NCI-H146 treated with DMSO at 0.1 percent for 48 hours (cell line): Measurements from ENCODE around the gene DEF6.
"Not testable (repeated sequence)": the region's sequence is repeated elsewhere in the genome, so short reads cannot be mapped to it uniquely, and the experiment has no call there.

Source experiments
- DNase-seq: peaks from one replicate; lab custom pipeline; 2025; ENCODE audit not compliant: unreplicated experiment; lab: John Stamatoyannopoulos, UW

DEF6 gene

GRCh38 chr6:35278708-35279107, 18.9 kb upstream of the DEF6 start:
- no peak for DNase-seq

DNA sequence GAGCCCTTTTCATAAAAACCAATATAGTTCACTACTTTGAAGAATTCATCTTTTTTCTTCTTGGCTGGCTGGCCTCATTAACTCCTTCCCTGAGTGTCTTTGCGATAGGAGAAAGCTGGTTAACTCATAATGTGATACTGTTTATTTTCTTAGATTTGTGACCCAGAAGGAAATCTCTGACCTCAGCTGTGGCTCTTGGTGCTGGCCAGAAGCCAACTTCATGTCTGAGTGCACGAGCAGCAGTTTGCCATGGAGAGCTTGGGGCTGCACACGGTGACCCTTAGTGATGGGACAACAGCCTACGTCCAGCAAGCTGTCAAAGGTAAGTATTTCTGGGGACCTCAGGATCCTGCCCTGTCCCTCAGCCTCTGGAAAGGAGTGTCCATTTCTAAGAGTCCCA, 16.7 kb upstream of the DEF6 start:
- no peak for DNase-seq

DNA sequence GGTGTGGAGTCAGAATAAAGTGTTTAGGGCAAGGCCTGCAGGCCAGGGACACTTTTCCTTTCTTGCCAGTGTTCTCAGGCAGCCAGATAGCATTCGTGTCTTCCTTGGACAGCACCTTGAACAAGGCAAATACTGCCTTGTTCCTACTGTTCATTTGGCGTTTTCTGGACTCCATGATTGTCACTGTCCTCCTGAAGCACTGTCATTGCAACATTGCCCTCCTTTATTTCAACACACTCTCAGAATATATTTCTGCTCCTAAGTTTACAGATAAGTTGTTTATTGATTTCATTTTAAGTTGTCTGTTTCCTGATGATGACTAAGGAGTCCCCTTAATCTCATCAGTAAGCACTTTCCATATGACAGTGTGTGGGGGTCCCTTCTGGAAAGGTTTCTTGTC, 15.1 kb upstream of the DEF6 start:
- DNase-seq: no peak

DNA sequence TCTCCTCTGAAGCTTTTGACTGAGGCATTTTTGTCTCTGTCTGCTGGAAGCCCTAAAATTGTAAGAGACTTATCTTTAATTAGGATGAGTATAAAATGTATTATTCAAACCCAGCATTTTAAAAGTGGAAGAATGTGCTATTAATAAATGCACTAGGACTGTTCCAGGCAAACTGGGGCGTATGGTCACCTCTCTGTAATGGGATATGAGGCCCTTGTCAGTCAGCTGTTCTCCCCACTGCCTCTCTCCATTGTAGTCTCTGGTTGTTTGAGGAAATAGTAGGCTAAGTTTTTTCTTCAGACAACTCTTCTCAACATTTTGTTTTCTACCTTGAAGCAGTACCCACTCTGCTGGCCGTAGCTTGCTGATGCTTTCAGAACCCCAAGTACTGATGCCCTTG, 14.3 kb upstream of the DEF6 start:
- DNase-seq: no peak

GRCh38 chr6:35287671-35288396, 9.8 kb upstream of the DEF6 start:
- no peak for DNase-seq

- DNase-seq: no peak
Observed at GRCh38 chr6:35288834-35289233, 8.8 kb upstream of the DEF6 start.

DNA sequence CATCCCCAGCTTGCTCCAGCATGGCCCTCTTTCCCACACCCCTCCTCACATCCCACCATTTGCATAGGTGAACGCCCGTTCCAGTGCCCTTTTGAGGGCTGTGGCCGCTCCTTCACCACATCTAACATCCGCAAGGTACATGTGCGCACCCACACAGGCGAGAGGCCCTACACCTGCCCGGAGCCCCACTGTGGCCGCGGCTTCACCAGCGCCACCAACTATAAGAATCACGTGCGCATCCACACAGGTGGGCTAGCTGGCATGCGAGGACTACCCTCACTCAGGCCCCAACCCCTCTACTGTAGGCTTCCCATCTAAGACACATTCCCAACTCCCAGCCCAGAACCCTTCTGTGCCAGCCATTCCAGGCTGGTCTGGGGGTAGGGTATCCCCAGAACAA, 6.1 kb upstream of the DEF6 start:
- DNase-seq: no peak

DNA sequence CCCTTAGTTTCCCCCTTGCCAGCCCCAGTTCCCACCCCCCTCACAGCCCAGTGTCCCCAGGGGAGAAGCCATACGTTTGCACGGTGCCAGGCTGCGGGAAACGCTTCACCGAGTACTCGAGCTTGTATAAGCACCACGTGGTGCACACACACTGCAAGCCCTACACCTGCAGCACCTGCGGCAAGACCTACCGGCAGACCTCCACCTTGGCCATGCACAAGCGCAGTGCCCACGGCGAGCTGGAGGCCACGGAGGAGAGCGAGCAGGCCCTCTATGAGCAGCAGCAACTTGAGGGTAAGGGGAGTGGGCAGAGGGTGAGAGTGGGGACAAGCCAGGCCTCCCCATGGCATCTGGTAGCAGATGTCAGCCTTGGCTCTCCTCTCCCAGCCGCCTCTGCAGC, 5.1 kb upstream of the DEF6 start:
- DNase-seq: no peak

- DNase-seq: no peak
Observed at GRCh38 chr6:35293681-35294080, 3.9 kb upstream of the DEF6 start.

DNA sequence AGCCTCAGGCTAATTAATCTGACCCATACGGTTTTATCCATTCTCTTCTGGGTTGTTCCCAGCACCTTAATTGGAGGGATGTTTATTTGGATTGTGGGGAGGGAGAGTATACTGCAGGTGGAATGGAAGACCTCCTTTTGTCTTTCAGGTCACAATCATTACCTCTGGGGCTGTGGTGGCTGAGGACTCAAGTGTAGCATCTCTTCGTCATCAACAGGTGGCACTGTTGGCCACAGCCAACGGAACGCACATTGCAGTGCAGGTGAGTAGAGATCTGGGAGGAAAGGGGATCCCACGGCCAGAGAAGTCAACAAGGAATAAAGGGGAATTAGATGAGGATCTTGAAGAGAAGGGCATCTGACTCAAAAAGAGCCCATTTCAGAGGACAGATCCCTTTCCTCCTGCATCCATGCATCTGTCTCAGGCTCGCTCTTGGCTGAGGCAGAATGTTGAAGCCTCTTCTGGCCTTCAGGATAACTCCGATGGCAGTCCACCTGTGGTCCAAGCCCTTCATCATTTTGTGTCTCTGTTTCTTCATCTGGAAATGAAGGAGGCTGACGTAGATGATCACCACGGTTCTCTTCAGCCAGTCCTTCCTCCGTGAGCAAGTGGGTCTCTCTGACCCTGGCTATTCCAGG, 3.2 kb upstream of the DEF6 start:
- DNase-seq: peak; percentile 81

DNA sequence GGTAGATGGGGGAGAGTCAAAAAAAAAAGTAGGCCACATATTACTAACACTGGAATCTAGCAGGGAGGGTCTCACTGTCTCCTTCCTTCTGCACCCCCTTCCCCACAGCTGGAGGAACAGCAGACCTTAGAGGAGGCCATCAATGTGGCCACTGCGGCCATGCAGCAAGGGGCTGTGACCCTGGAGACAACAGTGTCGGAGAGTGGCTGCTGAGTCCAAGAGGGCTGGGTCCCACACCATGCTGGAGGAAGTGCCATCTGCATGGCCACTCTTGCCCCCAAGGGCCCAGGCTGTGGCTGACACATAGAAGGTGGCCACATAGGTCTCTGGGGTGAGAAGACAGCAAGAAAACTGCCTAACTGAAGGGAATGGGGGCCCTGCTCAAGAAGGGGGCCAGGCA, 2.6 kb upstream of the DEF6 start:
- DNase-seq: no peak

GRCh38 chr6:35295521-35296315, 1.9 kb upstream of the DEF6 start:
- no peak for DNase-seq

DNA sequence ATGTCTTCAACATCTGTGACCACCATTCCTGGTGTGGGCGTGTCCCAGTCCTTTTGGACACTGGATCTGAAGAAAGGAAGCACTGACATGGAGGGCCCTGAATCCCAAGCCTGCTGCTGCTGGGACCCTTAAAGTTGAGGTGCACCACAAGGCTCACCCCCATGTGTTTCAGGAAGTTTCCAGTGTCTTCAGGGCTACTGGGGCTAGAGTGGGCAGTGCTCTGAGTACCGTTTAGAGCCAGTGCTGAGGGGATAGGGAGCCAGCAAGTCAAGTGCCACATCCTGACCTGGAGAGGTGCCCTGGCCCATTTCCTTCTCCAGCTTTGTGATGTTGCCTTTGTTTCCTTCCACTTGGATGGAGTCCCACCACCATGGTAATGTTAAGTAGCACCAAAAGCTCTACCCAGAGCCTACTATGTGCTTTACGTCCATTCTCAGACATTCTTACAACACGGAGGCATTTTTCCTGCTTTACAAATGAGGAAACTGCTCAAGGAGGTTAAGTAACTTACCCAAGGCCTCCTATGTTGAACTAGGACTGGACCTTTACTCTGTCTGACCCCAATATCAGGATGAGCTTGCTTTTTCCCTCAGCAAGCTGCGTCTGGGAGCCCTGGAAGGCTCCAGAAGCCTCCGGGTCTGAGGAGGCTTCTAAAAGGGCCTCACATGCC, 552 bp upstream of the DEF6 start:
- DNase-seq: no peak

DNA sequence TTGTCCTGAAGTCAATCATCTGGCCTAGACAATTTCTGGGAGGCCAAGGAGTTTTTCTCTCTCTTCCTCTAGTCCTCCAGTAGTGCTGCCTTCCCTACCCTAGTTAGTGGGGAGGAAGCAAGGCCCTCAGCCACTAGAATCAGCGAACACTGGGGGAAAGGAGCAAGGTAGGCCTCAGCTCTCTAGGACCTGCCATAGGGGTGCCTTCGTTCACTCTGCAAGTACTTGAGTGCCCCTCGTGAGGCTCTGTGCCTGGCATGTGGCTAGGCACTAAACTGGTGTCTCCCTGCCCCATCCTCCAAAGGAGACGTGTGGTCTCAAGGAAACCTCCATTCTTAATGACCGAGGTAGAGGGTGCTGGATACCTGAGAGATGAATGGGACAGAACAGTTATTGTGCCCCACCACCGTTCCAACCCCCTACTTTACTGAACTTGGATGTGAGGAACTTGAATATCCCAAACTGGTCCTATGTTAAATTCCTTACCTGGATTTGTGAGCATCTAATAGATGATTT, 1.1 kb downstream of the DEF6 start:
- DNase-seq: no peak

- DNase-seq: no peak
Observed at GRCh38 chr6:35299674-35300073, 2.1 kb downstream of the DEF6 start.

DNA sequence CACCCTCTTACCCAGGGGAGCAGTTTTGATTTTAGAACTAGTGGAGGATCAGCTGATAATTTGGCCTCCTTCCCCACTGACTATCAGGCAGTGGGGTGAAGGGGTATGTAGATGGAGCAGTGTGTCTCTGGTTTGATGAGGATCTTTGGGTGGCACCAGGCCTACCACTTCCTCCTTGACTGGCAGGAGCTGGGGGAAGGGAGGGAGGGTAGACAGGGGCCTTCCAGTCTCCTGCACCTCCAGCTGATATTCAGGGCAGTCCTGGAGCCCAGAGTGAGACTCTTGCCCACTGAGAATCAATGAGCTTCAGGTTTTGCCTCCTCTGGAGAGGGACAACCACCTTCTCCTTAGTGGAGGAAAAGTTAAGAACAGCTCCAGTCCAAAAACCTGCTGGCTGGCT, 3.2 kb downstream of the DEF6 start:
- no peak for DNase-seq

DNA sequence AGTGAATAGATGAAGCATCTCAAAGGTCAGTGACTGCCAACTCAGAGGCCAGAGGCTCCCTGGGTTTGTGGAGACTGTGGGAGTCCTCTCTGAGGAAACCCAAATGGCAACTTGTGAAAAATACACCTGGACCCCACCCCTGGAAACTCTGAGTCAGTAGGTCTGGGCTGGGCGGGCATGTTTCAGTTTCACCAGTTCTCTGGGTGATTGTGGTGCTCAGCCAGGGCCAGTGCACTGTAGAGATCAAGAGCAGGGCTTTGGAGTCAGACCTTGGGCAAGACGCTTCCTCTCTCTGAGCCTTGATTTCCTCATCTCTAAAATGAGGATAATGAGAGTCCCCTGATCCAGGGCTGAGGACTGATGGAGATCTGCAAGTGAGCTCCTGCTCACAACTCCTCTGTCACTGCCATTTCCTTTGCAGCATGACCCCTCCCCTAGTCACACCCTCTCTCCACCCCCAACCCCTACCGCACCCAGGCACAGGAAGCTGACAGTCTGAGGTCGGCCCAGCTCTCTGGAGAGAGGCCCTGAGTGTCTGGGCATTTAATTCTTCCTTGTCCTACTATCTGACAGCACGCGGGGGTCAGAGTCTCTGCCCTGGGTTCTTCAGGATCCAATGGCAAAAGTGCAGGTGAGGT, 5.1 kb downstream of the DEF6 start:
- no peak for DNase-seq

DNA sequence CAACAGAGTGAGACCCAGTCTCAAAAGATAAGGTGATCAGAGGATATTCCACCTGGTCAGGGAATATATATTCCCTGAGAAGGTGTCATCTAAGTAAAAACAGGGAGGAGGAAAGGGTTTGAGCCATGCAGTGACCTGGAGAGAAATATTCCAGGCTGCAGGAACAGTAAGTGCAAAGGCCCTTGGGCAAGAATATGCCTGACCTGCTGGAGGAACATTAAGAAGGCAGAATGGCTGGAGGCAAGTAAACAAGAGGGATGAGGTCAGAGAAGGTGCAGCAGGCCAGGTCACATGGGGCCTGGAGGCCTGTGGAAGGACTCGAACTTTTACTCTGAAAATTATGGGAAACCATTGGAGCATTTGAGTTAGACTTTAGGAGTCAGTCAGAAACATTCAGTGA, 6.7 kb downstream of the DEF6 start:
- DNase-seq: no peak

DNA sequence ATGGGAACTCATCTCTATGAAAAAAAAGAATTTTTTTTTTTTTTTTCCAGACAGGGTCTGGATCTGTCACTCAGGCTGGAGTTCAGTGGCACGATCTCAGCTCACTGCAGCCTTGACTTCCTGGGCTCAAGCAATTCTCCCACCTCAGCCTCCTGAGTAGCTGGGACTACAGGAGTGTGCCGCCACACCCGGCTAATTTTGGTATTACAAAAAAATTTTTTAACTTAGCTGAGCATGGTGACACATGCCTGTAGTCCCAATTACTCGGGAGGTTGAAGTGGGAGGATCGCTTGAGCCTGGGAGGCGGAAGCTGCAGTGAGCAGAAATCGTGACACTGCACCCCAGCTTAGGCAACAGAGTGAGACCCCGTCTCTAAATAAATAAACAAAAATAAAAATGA, 7.5 kb downstream of the DEF6 start:
- DNase-seq: no peak

- not testable (repeated sequence) for DNase-seq
Observed at GRCh38 chr6:35307138-35307537, 9.5 kb downstream of the DEF6 start.

GRCh38 chr6:35308543-35308942, 10.9 kb downstream of the DEF6 start:
- not testable (repeated sequence) for DNase-seq
